HEK293T (cell line): Measurements from ENCODE around the gene KCNJ16.

Source experiments
- ARNT ChIP-seq: fragments of 450-650 bp; IDR thresholded peaks from 2 replicates; pipeline ENCODE4 v1.6.1; 2017; ENCODE audit warnings: mild to moderate bottlenecking
- BHLHE40 ChIP-seq: fragments of 450-650 bp; IDR thresholded peaks from 2 replicates; pipeline ENCODE4 v1.6.1; 2016; ENCODE audit warnings: mild to moderate bottlenecking, moderate library complexity, borderline replicate concordance
- ELF4 ChIP-seq: fragments of 450-650 bp; IDR thresholded peaks from 2 replicates; pipeline ENCODE4 v1.6.1; 2017; ENCODE audit warnings: antibody characterized with exemption
- FOXA1 ChIP-seq: fragments of 450-650 bp; IDR thresholded peaks from 2 replicates; pipeline ENCODE4 v1.6.1; 2016; ENCODE audit warnings: mild to moderate bottlenecking
- FOXK2 ChIP-seq: fragments of 450-650 bp; IDR thresholded peaks from 2 replicates; pipeline ENCODE4 v1.6.1; 2016; ENCODE audit warnings: mild to moderate bottlenecking
- FOXM1 ChIP-seq: fragments of 450-650 bp; IDR thresholded peaks from 2 replicates; pipeline ENCODE4 v1.6.1; 2017; ENCODE audit warnings: mild to moderate bottlenecking, borderline replicate concordance
- HDGF ChIP-seq: fragments of 450-650 bp; IDR thresholded peaks from 2 replicates; pipeline ENCODE4 v1.6.1; 2017; ENCODE audit warnings: antibody characterized with exemption, borderline replicate concordance
- L3MBTL2 ChIP-seq: fragments of 450-650 bp; conservative IDR thresholded peaks from 2 replicates; pipeline ENCODE4 v1.6.1; 2016; ENCODE audit warnings: mild to moderate bottlenecking
- LEF1 ChIP-seq: fragments of 450-650 bp; IDR thresholded peaks from 2 replicates; pipeline ENCODE4 v1.6.1; 2017; ENCODE audit warnings: mild to moderate bottlenecking, borderline replicate concordance
- NFRKB ChIP-seq: fragments of 450-650 bp; IDR thresholded peaks from 2 replicates; pipeline ENCODE4 v1.6.1; 2016; ENCODE audit warnings: mild to moderate bottlenecking, moderate library complexity
- PKNOX1 ChIP-seq: fragments of 450-650 bp; IDR thresholded peaks from 2 replicates; pipeline ENCODE4 v1.6.1; 2016
- SP1 ChIP-seq: fragments of 450-650 bp; IDR thresholded peaks from 2 replicates; pipeline ENCODE4 v1.6.1; 2017
- SUZ12 ChIP-seq: fragments of 450-650 bp; IDR thresholded peaks from 2 replicates; pipeline ENCODE4 v1.6.1; 2016; ENCODE audit warnings: mild to moderate bottlenecking
- TARDBP ChIP-seq: fragments of 450-650 bp; IDR thresholded peaks from 2 replicates; pipeline ENCODE4 v1.6.1; 2016

GRCh38 chr17:70076831-70077230 lies 1.8 kb downstream of the KCNJ16 start:
- TF ChIP-seq ARNT (no peak), TARDBP (no peak), FOXA1 (no peak), HDGF (no peak), FOXK2 (no peak), BHLHE40 (no peak), SP1 (no peak), PKNOX1 (no peak), NFRKB (no peak), SUZ12 (no peak), L3MBTL2 (no peak), FOXM1 (no peak), LEF1 (no peak), ELF4 (no peak)
